GM12801 (cell line): ENCODE measurements around the gene OBSCN.

Source experiments
- TF ChIP-seq, protein P1 (sequence below): IDR thresholded peaks from one replicate; pipeline ENCODE4 v1.5.1; 2011; ENCODE audit warnings: control low read depth; ENCODE audit not compliant: insufficient read length; ENCODE audit errors: extremely low read depth

The OBSCN gene

DNA sequence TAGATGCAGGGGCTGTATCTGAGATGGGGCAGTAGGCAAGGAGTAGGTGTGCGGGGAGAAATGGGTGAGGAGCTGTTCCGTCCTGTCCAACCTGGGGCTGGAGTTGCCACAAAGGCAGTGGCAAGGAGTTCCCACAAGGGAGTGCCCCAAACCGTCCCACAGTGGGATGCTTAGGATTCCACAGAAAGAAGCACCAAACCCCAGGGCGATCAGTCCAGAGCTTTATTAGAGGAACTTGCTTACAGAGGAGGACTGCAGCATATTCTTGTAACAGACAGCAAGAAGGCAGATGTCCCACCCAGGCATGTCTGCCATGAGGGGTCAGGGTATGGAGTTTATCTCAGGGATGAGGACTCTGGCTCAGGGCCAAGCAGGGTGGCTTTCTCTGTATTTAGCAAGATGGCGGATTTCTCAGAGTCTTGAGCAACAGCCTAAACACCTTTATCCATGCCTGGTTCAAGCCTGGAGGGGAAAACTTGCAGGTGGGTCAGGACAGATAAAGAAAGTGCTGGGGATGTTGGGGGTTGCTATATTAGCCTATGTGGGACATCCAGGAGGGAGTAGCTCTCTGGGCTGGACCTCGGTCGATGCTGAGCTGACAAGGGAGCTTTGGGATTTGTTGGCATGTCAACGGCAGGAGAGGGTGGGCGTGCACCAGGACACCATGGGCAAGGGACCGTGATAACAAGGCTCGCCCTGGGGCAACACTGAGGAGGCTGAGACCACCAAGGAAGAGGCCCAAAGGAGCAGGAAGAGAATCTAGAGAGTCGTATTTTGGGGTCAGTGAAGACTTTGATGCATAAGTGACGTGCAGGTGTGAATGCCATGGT, 32.8 kb downstream of the OBSCN start:
- TF ChIP-seq, protein P1, sequence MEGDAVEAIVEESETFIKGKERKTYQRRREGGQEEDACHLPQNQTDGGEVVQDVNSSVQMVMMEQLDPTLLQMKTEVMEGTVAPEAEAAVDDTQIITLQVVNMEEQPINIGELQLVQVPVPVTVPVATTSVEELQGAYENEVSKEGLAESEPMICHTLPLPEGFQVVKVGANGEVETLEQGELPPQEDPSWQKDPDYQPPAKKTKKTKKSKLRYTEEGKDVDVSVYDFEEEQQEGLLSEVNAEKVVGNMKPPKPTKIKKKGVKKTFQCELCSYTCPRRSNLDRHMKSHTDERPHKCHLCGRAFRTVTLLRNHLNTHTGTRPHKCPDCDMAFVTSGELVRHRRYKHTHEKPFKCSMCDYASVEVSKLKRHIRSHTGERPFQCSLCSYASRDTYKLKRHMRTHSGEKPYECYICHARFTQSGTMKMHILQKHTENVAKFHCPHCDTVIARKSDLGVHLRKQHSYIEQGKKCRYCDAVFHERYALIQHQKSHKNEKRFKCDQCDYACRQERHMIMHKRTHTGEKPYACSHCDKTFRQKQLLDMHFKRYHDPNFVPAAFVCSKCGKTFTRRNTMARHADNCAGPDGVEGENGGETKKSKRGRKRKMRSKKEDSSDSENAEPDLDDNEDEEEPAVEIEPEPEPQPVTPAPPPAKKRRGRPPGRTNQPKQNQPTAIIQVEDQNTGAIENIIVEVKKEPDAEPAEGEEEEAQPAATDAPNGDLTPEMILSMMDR = no peak

DNA sequence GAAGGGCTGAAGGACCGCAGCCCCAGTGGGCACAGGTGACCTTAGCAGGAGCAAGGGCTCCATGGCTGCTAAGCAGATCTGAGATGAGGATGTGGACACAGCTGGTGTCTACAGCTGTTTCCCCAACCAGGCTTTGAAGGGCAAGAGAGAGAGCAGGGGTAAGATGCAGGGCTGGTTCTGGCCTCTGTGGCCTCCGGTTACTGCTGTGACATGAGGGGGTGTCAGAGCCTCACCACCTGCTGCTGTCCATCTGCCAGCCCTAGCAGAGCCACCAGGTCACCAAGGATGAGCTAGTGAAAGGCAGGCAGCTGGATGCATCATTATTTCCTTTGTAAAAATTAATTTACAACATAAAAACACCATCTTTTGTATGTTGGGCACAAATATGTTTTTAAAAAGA, 33.4 kb downstream of the OBSCN start:
- TF ChIP-seq, protein P1 = no peak

DNA sequence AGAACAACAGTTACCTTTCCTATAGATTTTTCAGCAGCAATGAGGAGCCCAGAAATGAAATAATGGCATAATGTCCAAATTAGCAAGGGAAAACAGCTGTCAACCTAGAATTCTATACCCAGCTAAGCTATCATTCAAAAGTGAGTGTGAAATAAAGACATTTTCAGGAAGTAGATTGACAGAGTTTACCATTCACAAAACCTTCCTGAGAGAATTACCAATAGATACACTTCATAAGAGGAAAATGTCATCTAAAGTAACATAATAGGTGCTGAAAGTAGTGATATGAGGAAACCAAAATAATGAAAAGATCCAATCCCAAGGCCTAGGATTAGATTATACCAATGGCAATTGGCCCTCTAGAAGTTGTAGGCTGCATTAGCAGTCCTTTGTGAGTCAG, 34.6 kb downstream of the OBSCN start:
- TF ChIP-seq, protein P1 = no peak

DNA sequence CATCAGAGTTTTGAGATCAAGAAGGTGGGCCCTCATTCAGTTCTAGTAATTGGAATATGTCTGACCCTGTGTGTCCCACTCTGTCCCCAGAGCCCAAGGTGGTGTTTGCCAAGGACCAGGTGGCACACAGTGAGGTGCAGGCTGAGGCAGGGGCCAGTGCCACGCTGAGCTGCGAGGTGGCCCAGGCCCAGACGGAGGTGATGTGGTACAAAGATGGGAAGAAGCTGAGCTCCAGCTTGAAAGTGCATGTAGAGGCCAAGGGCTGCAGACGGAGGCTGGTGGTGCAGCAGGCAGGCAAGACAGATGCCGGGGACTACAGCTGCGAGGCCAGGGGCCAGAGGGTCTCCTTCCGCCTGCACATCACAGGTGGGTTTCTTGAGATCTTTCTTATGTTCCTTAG, 35.2 kb downstream of the OBSCN start:
- TF ChIP-seq, protein P1 = no peak

DNA sequence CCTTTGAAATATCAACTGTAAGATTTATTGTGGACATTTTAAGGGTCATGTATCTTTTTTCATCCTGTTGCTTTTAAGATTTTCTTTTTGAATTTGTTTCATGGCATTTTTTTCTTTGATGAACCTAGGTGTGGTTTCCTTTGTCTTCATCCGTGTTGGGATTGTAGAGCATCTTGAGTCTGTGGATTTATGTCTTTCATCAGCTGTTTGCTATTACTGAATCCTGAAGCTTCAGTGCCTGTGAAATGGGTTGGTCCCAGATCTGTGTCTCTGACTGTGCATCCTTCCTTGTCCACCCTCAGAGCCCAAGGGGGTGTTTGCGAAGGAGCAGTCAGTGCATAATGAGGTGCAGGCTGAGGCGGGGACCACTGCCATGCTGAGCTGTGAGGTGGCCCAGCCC, 37.3 kb downstream of the OBSCN start:
- TF ChIP-seq, protein P1 = no peak

DNA sequence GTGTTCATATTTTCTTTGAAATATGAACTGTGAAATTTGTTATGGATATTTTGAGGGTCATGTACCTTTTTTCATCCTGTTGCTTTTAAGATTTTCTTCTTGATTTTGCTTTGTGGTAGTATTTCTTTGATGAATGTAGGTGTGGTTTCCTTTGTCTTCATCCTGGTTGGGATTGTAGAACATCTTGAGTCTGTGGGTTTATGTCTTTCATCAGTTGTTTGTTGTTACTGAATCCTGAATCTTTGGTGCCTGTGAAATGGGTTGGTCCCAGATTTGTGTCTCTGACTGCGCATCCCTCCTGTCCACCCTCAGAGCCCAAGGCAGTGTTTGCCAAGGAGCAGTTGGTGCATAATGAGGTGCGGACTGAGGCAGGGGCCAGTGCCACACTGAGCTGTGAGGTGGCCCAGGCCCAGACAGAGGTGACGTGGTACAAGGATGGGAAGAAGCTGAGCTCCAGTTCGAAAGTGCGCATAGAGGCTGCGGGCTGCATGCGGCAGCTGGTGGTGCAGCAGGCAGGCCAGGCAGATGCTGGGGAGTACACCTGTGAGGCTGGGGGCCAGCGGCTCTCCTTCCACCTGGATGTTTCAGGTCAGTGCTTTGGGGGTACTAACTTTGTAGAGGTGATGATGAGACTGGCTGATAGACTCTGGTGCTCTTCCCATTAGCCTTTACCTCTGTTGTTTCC, 38.5 kb downstream of the OBSCN start:
- TF ChIP-seq, protein P1 = no peak

DNA sequence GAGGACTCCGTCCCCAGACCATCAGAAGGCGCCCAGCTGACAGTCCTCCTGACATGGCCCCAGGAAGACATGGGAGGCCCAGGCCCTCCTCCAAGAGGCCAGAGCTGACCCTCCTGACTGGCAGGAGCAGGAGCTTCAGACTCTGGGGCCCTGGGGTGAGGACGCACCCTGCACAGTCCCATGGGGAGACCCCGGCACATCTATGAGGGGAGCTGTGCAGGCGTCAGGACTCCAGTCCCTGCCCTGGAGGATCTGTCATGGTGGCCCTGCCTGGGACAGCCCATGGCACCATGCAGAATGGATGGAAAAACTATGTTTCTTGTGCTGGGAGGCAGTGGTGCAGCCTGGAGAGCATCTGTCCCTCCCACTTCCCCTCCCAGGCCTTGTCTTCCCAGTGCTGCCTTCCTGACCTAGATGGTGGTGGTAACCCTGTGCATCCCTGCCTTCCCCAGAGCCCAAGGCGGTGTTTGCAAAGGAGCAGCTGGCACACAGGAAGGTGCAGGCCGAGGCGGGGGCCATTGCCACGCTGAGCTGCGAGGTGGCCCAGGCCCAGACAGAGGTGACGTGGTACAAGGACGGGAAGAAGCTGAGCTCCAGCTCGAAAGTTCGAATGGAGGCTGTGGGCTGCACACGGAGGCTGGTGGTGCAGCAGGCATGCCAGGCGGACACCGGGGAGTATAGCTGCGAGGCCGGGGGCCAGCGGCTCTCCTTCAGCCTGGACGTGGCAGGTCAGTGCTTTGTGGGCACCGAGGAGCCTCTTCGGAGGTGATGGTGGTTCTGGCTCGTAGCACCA, 41.9 kb downstream of the OBSCN start:
- TF ChIP-seq, protein P1 = no peak
